ENCODE measurements around the gene SORD. TPM values are rescaled to one million over a fixed set of nuclear protein-coding genes. Genes with fewer than 3 reads are reported as not detected.
"Not testable (repeated sequence)": the region's sequence is repeated elsewhere in the genome, so short reads cannot be mapped to it uniquely, and the experiment has no call there.

Gene SORD
- total RNA-seq, 1 donor from 2014 or later = 15.5 TPM

DNA sequence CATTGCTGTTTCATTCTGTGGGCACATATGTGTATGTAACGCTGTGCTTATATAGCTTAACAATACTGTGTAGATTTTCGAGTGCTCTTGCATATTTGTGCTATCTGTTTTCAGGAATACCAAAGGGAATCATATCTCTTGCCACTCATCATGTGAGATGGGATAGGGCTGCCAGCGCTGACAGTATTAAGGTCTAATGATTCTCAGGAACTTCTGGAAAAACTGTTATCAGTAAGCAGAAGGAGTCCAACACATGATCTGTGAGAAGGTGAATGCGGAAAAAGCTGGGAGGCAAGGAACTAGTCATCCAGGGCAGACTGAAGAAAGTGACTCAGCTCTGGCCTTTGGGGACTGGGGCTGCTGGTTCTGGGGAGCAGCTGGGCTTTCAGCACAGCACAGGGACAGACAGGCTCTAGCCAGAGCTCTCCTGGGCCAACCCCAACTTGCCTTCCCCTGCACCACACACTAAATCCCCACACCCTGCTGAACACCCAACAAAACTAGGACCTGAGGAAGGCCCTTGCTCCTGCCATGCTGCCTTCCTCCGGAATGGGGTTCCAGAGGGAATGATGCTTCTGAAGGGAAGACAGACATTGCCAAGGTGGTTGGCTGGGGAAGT is 56.7 kb downstream of the SORD start:
- ATAC-seq (ENCODE audit: low read depth); H3K27ac Mint-ChIP-seq; H3K4me3 Mint-ChIP-seq; CTCF ChIA-PET; DNase-seq; H3K36me3 Mint-ChIP-seq (ENCODE audit: low read depth); H3K9me3 Mint-ChIP-seq; H3K27me3 Mint-ChIP-seq; POLR2A ChIA-PET; H3K4me1 Mint-ChIP-seq; intact Hi-C loops (cut with micrococcal nuclease): not testable (repeated sequence)

DNA sequence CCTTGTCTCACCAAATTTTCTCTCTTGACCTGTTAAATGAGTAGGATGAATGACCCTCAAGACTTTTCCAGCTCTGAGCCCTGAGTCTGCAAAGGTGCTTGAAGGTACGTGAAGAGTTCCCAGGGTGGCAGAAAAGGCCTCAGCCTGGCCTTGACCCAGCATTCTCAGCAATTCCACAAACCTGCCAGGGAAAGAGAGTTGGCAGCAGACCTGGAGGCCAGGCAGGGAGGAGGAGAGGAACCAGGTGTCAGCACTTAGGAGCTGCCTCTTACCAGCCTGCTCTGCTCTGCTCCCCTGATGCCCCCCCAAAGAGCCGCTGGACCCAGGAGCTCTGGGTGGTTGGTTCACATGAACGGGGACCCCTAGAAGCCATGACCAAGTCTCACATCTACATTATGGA is 57.6 kb downstream of the SORD start:
- DNase-seq; CTCF ChIA-PET; H3K4me1 Mint-ChIP-seq; intact Hi-C loops (cut with micrococcal nuclease); H3K36me3 Mint-ChIP-seq (ENCODE audit: low read depth); H3K4me3 Mint-ChIP-seq; ATAC-seq (ENCODE audit: low read depth); H3K27ac Mint-ChIP-seq; H3K9me3 Mint-ChIP-seq: not testable (repeated sequence)
- peaks cover 14% of the 10 kb centered on the region for H3K27me3 Mint-ChIP-seq
- POLR2A ChIA-PET = interaction anchor here (0.7 kb wide), 1 partner anchor 15 kb away, joined by 3 read pairs; no protein-coding TSS in a partner anchor

DNA sequence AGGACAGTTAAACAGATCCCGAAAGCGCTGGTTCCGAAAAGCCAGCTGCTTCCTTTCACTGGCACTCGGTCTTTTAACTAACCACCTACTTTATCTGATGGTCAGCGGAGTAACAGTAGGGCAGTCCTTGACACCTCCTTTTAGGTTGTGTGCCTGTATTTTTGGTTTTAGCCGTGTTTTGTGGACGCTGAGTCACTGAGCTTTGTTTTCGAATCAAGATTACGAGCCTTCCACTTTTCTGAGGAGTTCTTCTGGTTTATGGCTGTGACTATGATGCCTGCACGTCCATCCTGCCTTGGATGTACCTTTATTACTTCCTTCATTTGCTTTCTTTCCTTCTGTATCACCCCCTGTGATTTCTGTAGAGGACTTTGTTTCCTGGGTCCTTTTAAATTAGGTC is 59.4 kb downstream of the SORD start:
- H3K4me3 Mint-ChIP-seq; POLR2A ChIA-PET; H3K4me1 Mint-ChIP-seq; ATAC-seq (ENCODE audit: low read depth); H3K27ac Mint-ChIP-seq; H3K36me3 Mint-ChIP-seq (ENCODE audit: low read depth); intact Hi-C loops (cut with micrococcal nuclease); H3K9me3 Mint-ChIP-seq; DNase-seq: not testable (repeated sequence)
- CTCF ChIA-PET = interaction anchor here (1.2 kb wide), 1 partner anchor 46 kb away, joined by 3 read pairs; no protein-coding TSS in a partner anchor
- peaks cover 21% of the 10 kb centered on the region for H3K27me3 Mint-ChIP-seq

DNA sequence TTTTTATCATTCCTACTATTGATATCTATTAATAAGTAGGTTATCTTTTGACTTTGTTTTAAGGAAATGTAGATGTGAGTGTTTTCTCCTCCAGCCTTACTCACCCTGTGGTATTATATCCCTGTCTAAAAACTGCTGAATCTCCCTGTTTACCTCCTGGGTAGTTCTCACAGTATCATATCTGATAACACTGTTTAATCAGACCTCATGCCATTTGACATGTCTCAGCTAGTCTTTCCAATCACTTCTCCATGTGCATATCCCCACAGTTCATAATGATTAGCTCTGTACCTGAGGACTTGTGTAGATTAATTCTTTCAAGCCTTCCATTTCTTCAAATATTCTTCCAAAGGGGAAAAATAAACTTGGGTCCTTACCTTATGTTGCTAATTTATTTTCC is 60.2 kb downstream of the SORD start:
- no peaks in the 10 kb centered on the region for H3K36me3 Mint-ChIP-seq (ENCODE audit: low read depth)
- H3K9me3 Mint-ChIP-seq = no peaks in the 10 kb centered on the region
- CTCF ChIA-PET = interaction anchor here (1.2 kb wide), 1 partner anchor 47 kb away, joined by 3 read pairs; no protein-coding TSS in a partner anchor
- H3K27ac Mint-ChIP-seq = no peak overlapping the region
- peaks cover 22% of the 10 kb centered on the region for H3K27me3 Mint-ChIP-seq
- H3K4me1 Mint-ChIP-seq = no peaks in the 10 kb centered on the region
- TF ChIP-seq, protein P1, sequence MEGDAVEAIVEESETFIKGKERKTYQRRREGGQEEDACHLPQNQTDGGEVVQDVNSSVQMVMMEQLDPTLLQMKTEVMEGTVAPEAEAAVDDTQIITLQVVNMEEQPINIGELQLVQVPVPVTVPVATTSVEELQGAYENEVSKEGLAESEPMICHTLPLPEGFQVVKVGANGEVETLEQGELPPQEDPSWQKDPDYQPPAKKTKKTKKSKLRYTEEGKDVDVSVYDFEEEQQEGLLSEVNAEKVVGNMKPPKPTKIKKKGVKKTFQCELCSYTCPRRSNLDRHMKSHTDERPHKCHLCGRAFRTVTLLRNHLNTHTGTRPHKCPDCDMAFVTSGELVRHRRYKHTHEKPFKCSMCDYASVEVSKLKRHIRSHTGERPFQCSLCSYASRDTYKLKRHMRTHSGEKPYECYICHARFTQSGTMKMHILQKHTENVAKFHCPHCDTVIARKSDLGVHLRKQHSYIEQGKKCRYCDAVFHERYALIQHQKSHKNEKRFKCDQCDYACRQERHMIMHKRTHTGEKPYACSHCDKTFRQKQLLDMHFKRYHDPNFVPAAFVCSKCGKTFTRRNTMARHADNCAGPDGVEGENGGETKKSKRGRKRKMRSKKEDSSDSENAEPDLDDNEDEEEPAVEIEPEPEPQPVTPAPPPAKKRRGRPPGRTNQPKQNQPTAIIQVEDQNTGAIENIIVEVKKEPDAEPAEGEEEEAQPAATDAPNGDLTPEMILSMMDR (IDR thresholded peaks at IDR 0.05) = no peak
- H3K4me3 Mint-ChIP-seq = no peak overlapping the region
- ATAC-seq (ENCODE audit: low read depth) = no peak
- intact Hi-C loops (cut with micrococcal nuclease) = no loop called here
- no peak for DNase-seq
- POLR2A ChIA-PET = no interaction called here

DNA sequence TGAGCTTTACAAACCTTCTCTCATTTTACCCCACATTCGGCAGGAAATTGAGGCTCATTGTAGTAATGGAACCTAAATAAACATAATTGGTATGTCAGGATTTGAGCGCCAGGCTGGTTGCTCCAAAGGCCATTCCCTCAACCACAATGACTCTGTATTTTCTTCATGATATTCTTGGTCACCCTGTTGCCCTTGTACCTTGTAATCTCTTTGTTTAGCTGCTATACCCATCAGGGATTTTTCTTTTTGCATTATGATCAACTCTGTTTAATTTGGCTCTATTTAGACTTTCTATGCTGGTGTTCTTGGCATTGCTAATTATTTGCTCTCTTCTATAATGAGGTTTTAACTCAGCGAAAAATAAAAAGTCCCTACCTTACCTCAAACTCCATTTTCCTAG is 61.2 kb downstream of the SORD start:
- intact Hi-C loops (cut with micrococcal nuclease) = no loop called here
- H3K27me3 Mint-ChIP-seq = peaks cover 22% of the 10 kb centered on the region
- no peak overlapping the region for H3K27ac Mint-ChIP-seq
- ATAC-seq (ENCODE audit: low read depth) = no peak
- ChIA-PET POLR2A (no interaction called here), CTCF (no interaction called here)
- TF ChIP-seq, protein P1 (IDR thresholded peaks at IDR 0.05) = no peak
- DNase-seq = no peak
- no peaks in the 10 kb centered on the region for H3K4me1 Mint-ChIP-seq
- no peaks in the 10 kb centered on the region for H3K36me3 Mint-ChIP-seq (ENCODE audit: low read depth)
- no peak overlapping the region for H3K4me3 Mint-ChIP-seq
- H3K9me3 Mint-ChIP-seq = no peaks in the 10 kb centered on the region

DNA sequence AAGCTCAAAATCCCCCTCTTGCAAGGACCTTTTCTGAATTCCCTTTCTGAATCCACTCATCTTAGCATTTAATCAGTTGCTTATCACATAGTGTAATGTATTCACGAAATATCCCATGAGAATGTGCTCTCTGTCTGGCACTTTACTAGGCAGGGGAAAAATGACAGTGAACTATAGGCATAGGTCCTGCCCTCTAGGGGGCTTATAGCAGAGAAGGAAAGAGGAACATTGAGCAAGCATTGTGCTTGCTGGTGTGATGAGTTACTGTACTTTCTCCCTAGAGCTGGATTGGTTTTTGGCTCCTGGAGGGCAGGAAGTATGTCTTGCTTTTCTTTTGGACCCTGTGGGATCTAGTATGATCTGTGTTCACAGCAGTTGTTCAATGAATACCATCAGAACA is 64.5 kb downstream of the SORD start:
- no peak for ATAC-seq (ENCODE audit: low read depth)
- intact Hi-C loops (cut with micrococcal nuclease) = no loop called here
- Mint-ChIP-seq H3K27ac (no peak overlapping the region), H3K36me3 (ENCODE audit: low read depth) (no peaks in the 10 kb centered on the region), H3K27me3 (peaks cover 32% of the 10 kb centered on the region), H3K4me1 (no peaks in the 10 kb centered on the region), H3K9me3 (no peaks in the 10 kb centered on the region), H3K4me3 (no peak overlapping the region)
- CTCF ChIA-PET = no interaction called here
- TF ChIP-seq, protein P1 (IDR thresholded peaks at IDR 0.05) = no peak
- POLR2A ChIA-PET = no interaction called here
- no peak for DNase-seq

All from activated B cell treated with CpG ODN at 0.5 μM for 24 hours (primary cell).